GM19328 (cell line): ENCODE results near the gene NPB.

ENCODE experiments used
- ATAC-seq: cut with Tn5 transposase; IDR thresholded peaks from one replicate; pipeline ENCODE4 v1.9.1; 2021; ENCODE audit warnings: mild to moderate bottlenecking, moderate library complexity; ENCODE audit not compliant: unreplicated experiment

Gene NPB

DNA sequence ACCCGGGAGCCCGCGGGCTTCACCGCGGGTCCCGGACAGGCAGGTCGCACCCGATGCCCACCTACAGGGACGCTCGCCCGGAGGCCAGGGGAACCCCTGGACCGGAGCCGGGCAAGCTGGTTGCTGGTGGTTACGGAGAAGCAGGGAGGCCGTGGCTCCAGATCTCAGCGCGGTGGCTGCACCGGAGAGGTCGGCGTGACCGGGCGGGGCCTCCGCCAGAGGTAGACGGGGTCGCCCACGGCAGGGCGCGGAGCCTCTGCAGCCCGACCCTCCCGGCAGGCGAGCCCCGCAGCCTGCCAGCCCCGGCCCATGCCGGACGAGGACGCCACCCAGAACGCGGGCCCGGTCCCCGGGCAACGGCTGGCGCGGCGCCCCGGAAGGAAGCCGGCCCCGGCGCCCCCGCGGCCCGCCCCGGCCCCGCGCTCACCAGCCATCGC lies 8.8 kb downstream of the NPB start:
- ATAC-seq, result peak; percentile 27

DNA sequence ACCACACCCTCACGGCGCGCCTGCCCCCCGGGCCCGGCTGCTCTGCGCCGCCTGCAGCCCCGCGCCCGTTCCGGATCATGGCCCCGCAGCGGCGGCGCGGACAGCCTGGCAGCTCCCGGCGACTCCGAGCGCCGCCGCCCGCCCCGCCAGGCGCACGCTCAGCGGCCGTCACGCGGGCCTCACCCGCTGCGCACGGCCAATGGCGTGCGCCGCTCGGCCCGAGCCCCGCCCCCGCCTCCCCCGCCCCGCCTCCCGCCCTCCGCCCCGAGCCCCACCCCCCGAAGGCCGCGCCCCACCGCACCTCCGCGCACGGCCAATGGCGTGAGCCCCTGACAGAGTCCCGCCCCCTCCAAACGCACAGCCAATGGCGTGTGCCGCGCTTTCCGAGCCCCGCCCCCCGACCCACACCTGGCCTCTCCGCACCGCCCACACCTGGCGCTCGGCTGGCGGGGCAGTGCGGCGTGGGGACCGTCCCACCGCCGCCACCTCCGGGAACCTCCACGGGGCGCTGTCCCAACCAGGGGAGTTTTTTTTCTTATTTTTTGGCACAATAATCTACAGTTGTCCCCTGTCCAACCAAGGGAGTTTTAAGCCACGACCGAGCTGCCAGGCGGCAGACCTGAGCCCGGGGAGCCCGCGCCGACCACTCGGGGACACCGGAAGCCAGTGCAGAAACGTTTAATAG lies 9.4 kb downstream of the NPB start, which contains the start of gene PCYT2:
PCYT2 (minus strand) TSS at position 123 of the 685 bp plus-strand sequence; CDS start at position 79, 44 bp downstream.
- peak; percentile 69 for ATAC-seq

DNA sequence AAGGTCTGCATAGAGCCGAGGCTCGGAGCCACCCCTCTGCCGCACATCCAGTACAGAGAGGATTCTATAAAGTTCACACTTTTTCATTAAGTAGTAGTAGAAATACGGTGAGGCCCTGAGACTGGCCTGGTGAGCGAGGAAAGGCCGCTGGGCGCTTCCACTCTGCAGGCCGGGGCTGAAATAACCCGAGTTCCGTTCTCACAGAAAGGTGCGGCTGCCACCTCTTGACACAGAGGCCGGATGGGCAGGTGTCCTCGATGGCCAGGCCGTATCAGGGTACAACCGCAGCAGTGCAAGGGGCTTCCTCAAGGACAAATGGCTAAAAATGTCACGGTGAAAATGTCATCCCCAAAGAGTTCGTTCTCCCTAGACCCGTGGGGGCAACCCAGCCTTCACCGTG lies 9.9 kb downstream of the NPB start:
- no peak for ATAC-seq

DNA sequence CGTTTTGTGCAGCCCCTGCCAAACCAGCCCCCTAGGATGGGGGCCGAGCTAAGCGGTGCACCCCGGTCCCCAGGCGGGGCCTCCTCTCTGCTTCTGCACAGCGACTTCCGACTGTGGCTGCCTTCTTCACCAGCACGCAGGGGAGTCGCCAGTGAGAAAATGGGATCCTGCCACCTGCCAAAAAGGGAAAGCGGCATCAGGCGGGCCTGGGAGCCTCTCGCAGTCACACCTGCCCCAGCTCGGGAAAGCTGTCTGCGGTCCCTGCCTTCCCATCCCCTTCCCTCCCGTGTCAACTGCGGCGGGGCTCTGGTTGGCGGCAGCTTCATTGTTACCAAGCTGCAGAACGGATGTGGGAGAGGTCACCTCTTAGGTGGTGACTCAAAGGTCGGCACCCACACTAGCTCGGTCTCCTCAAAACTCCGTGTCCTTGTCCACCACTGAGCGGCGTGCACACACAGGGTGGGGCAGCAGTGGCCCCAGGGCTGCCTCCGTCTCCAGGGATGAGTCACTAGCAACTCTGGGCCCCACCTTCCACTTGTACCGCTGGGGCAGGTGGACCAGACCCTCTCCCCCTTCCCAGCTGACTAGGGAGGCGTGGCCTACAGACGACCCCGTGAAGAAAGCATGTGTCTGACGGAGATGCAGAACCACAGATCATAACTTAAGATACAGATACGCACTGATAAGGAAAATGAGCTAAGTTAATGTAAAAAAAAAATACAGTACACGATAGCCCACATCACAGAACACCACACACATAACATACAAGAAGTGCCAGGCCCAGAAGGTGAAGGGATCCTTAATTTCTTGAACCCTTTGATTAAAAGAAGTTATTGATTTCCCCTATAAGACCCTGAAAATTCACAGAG lies 10.6 kb downstream of the NPB start:
- no peak for ATAC-seq

DNA sequence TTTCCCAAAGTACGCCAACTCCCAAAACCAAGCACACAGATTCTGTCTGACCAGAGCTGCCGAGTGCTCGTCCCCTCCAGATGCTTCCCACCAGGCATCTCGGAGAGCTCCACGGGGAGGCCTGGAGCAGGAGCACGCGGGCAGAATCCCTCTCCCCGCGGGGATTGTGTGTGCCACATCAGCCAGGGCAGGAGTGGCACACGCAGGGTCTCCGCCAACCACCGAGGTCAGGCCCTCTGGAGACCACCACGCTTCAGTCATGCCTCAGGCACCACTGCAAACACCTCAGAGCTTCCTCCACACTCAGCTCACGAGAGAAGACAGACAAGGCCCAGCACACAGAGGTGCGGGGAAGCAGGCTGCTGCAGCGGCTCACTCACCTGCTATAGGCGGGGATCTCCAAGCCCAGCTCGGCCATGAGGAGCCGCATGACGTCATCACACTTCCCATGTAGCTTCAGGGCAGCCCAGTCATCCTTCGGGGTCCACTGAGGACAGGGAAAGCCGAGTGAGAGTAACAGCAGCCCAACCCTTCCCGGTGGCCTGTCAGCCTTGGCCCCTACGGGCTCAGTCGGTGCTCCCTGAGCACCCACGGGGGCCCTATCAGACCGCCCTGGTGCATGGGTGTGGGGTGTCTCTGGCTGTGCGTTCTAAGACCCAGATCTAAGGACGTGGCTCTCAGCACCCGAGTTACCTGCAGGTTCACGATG lies 11.5 kb downstream of the NPB start:
- ATAC-seq, result no peak

DNA sequence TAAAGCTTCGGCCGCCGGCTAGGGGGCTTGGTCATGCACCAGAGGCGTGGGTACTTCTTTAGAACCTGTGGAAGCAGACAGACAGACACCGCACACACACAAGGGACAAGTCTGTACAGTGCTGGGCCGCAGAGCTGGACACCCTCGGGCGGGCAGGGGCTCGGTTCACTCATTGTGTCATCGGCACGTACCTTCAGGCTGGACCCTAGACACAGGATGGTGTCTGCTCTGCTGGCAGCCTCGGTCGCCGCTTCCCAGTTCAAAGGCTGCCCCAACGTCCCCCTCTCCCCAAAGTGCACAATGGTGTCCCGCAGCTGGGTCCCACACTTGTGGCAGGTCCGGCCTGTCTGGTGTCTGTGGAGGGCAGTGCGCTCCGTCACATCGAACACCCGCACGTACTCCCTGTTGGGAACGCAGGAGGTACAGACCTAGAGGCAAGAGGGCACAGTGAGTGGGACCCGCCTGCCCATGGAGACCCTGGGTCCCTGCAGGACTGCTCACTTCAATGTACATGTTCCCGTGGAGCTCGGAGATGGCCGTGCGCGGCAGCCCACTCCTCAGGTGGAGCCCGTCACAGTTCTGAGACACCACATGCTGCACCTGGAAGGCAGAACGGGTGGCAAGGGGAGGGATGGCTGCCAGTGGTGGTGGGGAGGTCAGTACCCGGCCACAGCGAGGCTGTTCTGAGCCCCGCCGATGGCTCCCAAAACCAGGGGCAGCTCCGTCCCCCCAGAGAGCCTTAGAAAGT lies 12.2 kb downstream of the NPB start:
- ATAC-seq, result no peak

DNA sequence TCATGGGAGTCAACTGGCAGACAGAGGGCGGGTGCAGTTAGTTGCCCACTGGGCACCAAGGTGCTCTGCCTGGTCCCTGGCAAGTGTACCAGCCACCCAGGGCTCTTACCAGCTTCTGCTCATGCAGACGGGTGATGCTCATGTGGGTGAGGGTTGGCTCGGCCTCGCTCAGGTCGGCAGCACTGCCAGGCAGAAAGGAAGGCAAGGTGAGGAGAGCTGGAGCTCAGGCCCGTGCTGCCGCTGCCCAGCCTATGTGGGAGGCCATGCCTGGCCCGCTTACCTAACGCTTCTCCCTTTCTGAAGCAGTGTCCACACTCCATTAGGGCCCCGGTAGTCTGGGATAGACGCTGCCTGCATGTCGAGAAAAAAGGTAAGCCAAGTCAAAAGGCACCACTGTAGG lies 13.3 kb downstream of the NPB start:
- no peak for ATAC-seq

DNA sequence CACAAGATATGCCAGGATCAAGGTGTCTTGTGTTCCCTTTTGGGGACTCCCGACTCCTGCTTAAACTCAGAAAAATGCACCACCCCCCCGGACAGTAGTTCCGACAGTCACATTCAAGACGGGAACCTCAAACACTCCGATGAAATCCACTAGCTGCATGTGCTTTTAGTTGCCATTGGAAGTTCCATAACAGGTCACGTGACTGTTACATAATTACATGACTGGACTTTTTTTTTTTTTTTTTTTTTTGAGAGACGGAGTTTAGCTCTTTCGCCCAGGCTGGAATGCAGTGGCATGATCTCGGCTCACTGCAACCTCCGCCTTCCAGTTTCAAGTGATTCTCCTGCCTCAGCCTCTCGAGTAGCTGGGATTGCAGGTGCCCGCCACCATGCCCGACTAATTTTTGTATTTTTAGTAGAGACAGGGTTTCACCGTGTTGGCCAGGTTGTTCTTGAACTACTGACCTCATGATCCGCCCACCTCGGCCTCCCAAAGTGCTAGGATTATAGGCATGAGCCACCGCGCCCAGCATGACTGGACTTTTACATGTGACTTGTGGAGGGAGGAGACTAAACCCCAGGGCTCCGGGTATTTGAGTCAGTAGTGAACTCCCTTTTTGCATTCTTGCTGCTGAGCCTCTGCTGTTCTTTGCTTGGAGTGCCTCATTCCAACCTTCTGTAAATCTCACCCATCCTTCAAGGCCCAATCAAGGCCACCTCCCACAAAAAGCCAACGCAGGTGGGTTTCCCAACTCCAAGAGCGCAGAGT lies 14.4 kb downstream of the NPB start:
- ATAC-seq, result no peak

DNA sequence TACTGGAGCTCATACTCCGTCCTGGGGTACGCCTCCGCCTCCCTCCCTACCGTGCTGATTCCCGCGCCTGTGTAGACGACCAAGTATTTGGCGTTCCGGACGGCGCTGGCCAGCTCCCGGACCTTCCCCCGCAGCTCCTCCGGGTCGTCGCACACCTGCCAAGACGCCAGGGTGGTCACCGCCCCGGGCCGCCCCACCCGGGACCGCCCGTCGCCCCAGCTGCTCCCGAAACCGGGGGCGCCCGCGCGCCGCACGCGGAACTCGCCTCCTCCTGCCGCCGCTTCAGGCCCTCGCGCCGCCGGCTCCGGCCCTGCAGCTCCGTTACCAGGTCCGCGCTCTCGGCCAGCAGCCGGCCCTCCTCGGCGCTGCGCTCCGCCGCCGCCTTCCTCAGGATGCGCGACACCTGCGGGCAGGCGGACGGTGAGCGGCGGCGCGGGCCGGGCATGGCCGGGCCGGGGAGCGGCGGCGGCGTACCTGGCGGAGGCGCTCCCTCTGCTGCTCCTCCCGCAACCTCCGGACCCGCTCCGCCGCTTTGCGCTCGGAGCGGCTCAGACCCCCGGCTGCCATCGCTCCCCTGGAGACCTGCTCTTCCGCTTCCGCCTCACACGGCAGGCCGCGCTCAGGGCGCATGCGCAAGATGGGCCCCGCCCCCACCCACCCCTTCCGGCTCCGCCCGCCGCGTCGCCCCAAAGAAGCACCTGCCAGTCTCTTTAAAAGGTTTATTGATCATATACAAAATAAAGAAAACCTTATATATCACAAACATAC lies 15.7 kb downstream of the NPB start, which contains the start of gene SIRT7:
SIRT7 (minus strand) TSS at position 612 of the 768 bp plus-strand sequence; CDS start at position 567, 45 bp downstream.
- peak; percentile 70 for ATAC-seq

DNA sequence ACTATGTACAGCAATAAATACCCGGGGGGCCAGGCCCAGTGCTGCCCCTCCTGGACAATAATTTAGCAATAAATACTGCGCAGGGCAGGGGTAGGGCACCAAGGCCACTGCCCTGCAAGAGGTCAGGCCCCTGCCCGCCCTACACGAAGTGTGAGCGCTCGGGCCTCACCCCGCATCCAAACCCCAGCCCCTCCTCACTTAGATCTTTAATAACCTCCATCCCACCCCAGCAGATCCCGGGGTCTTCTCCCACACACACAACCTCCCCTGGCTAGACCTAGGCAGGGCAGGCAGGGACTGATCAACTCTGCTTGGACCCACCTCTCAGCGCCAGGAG lies 16.3 kb downstream of the NPB start:
- ATAC-seq, result peak; percentile 14

DNA sequence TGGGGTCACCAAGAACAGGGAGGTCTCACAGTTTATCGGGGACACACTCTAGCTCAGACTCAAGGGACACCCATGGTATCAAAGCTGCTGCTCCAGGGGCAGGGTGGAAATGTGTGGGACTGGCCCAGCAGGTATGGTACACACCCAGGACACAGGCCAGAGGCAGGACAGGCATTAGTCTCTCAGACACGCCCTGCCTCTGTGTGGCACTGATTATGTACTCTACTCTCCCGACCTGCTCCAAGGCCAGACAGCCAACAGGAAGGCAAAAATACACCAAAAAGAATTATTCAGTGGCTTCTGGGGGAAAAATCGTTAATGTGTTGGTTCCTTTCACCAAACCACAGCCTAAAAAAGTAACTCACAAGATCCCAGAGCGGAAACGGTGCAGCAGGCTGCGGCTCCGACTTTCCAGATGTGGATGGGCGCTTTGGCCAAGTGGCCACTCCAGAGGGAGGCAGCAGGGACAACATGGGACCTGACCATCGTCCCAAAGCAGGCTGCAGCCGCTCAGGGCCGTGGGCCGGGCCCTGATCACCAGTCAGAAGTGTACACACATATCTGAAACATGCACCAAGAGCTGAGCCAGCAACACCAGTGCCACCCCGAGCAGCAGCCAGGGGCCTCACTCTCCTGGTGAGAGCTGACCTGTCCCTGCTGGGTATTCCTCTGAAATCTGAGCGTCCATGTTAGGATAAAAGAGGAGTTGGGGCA lies 17.0 kb downstream of the NPB start:
- ATAC-seq, result no peak

DNA sequence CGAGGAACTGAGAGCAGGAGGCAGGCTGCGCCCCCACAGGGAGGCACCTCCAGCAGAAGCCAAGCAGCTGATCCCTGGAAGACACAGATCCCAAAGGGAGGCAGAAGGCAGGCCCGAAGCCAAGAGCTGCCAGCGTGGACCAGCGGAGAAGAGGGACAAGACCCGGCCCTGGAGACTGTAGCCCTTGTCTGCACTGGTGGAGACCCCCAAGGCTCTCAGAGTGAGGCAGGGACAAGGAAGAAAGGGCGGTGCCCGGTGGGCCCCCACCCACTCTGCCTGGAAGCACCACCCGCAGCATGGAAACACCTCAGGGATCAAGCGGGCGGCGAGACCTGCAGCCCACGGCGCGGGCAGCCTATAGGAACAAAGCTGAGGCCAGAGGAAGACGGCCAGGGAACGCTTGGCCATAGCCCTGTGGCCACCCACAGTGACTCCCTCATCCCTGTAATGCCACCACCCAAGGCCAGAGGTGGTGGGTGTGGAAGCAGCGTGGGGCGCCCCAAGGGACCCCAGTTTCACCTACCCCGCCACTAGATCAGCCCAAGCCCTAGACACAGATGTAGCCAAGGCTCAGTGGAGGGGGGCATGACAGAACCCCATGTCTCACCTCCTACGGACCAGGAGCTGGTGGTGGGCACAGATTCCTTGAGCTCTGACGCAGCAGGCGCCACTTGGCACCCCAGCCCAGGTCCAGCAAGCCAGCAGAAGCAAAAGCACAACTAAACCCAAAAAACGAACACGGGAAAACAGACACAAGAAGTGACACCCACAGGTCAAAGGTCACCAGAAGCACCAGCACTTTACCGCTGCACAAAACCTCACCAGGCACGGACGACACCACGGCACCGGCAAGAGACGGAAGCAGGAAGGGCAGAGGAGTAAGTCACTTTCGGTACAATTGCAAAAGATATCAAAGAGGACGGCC lies 18.8 kb downstream of the NPB start:
- ATAC-seq, result no peak

DNA sequence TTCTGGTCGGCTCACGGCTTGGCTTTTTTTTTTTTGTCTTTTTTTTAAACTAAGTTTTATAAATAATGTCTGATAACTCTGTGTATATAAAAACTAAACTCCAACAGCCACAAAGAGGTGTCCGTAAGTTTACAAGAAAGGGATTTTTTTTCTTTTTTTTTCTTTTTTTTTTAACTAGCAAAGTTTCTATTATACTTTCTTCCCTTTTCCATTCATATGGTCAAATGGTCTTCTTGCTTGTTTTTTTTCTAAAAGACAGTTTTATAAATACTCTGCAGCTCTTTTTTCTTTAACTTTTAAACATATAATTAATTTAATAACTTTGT lies 19.5 kb downstream of the NPB start:
- ATAC-seq, result no peak

DNA sequence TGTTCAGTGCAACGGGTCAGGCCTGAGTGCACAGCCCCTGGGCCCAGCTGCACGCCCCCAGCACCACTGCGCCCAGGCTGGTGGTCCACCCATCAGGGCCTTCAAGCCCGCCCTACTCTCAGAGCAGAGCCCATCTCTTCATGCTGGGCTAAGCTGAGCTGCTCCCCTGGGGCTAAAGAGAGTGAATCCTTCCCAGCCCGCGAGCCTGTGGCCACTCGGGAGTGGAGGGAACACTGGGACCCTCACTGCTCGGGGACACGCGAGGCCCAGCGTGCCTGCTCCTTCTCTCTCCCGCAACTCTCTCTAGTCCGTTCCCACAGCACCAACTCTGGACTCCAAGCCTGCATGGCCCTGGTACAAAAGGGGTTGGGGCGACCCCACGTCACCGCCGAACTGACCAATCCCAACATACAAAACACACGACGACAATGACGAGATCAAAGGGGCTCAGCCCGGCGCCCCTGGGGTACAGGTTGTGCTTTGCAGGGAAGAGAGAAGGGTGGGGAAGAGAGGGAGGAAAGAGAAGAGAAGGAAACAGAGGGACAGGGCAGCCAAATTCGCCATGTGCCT lies 20.0 kb downstream of the NPB start:
- ATAC-seq, result no peak

DNA sequence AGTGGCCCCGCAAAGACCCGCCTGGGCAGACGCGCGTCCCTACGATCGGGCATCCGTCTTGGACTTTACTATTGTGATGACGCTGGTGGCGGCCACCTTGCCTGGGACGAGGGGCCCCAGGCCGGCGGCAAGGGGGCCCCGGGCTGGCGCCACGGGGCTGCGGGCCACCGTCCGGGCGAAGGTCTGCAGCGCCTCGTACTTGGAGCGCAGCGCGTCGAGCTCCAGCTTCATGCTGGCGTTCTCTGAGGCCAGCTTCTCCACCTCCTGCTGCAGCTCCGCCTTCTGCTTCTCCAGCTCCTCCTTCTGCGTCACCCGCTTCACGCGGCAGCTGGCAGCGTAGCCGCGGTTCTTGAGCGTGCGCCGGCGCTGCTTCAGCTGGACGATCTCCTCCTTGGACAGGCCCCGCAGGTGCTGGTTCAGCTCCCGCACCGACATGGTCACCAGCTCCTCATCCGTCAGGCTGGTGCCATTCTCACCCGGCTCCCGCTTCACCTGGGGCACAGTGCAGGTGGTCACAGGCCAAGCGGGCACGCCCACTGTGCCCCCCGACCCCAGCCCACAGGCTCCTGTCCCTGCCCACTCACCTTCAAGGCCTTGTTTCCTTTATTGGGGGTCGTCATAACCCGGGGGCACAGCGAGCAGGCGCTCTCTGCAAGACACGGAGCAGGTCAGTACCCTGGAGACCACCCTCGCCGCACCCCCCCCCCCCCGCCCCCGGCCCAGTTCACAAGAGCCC lies 20.7 kb downstream of the NPB start:
- no peak for ATAC-seq

DNA sequence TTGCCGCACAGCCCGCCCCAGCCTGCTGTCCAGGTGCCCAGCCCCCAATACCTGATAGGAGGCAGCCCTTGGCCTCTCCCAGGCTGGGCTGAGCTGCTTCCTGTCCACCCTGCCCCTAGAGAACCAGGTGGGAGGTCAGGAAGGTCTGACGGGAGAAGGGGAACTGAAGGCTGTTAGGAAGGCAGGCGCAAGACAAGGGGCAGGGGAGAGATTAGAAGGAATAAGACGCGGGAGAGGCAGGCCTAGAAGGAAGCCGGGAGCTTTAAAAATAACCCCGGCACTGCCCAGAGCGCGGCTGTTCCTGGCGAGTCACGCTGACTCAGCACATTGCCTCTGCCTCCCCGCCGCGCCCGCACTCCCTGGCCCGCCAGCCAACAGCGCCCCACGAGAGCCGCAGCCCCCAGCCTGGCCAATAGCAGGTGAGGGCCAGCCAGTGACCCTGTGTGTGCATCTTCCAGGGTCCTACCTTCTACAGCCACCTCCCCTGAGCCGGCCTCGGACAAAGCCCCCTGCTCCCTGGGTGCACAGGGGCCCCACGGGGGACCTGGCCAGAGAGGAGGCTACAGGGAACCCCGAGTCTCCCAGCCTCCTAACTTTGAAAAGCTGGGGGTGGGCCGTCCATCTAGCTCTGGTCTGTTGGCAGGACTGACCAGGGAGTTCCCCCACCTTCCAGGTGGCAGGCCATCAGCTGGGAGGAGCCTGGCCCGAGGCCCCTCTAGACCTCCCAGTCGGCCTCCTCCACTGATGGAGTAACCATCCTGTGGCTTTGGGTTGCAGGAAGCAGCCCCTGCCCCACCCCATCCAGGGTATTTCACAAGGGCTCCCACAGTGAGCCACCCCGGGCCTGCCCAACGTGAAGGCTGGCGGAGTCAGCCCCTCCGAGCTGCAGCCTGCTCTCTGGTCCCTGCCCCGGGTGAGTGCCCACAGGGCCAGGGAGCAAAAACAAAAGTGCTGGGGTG lies 21.5 kb downstream of the NPB start:
- no peak for ATAC-seq
